Measurements from ENCODE around the gene FAM168B.

The FAM168B gene

GRCh38 chr2:131041402-131042147 lies 51.7 kb downstream of the FAM168B start:
- H3K4me3 ChIP-seq (ENCODE audit: low read depth, low read length): no peak overlapping the region

GRCh38 chr2:131040661-131041401 lies 52.4 kb downstream of the FAM168B start:
- H3K4me3 ChIP-seq (ENCODE audit: low read depth, low read length): no peak overlapping the region
- TF ChIP-seq CTCF (IDR thresholded peaks at IDR 0.05; ENCODE audit: borderline replicate concordance, insufficient read depth, low read depth, low read length): no peak

More at GRCh38 chr2:131041402-131042147, 51.7 kb downstream of the FAM168B start:
- TF ChIP-seq CTCF (IDR thresholded peaks at IDR 0.05; ENCODE audit: borderline replicate concordance, insufficient read depth, low read depth, low read length): no peak

- no peak overlapping the region for H3K4me3 ChIP-seq (ENCODE audit: low read depth, low read length)
- TF ChIP-seq CTCF (IDR thresholded peaks at IDR 0.05; ENCODE audit: borderline replicate concordance, insufficient read depth, low read depth, low read length): no peak
These were observed 53.2 kb downstream of the FAM168B start for GRCh38 chr2:131039908-131040660.

- TF ChIP-seq CTCF (IDR thresholded peaks at IDR 0.05; ENCODE audit: borderline replicate concordance, insufficient read depth, low read depth, low read length): no peak
- H3K4me3 ChIP-seq (ENCODE audit: low read depth, low read length): no peak overlapping the region
These were observed 53.7 kb downstream of the FAM168B start for GRCh38 chr2:131039535-131039907.

- no peak overlapping the region for H3K4me3 ChIP-seq (ENCODE audit: low read depth, low read length)
- no peak for TF ChIP-seq CTCF (IDR thresholded peaks at IDR 0.05; ENCODE audit: borderline replicate concordance, insufficient read depth, low read depth, low read length)
These were observed 54.2 kb downstream of the FAM168B start for GRCh38 chr2:131039101-131039440.

- TF ChIP-seq CTCF (IDR thresholded peaks at IDR 0.05; ENCODE audit: borderline replicate concordance, insufficient read depth, low read depth, low read length): no peak
- H3K4me3 ChIP-seq (ENCODE audit: low read depth, low read length): no peak overlapping the region
These were observed 54.8 kb downstream of the FAM168B start for GRCh38 chr2:131038258-131039100.
